Effector CD4-positive, alpha-beta T cell (primary cell): ENCODE measurements around the gene WFDC5.

ENCODE experiments used
- DNase-seq: peaks from one replicate; pipeline ENCODE4 v3.0.0-alpha.2; 2020

Gene WFDC5

DNA sequence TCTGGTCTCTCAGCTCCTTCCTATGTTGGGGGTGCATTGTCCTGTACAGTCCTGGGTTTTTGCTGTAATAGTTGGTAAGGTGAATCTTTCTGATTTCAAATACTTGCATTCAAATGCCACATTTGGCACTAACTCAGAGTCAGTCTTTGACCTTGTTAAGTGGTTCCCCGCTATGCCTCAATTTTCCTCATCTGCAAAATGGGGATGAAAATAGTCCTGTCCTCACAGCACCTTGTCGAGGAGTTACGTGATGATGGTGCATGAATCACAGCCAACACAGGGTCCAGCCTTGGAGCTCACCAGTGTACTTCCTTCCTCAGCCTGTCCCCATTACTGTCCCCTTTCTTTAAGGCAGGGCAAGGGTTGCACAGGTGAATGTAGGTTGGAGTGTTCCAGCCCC, 1.1 kb downstream of the WFDC5 start:
- no peak for DNase-seq

DNA sequence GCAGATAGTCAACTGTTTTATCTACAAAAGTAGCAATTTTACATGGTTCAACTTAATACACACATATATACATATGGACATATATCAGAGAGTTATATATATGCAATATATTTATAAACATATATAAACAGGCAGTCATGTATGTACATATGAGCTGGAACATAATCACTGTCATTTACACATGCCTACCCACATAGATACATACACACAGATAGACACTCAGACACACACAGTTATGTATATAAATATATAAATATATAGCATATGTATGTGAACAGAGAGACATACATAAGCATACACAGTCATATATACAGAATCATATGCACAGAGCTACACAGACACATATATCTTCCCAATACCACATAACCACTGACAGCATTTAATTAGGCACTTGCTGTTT, 2.2 kb downstream of the WFDC5 start:
- no peak for DNase-seq

DNA sequence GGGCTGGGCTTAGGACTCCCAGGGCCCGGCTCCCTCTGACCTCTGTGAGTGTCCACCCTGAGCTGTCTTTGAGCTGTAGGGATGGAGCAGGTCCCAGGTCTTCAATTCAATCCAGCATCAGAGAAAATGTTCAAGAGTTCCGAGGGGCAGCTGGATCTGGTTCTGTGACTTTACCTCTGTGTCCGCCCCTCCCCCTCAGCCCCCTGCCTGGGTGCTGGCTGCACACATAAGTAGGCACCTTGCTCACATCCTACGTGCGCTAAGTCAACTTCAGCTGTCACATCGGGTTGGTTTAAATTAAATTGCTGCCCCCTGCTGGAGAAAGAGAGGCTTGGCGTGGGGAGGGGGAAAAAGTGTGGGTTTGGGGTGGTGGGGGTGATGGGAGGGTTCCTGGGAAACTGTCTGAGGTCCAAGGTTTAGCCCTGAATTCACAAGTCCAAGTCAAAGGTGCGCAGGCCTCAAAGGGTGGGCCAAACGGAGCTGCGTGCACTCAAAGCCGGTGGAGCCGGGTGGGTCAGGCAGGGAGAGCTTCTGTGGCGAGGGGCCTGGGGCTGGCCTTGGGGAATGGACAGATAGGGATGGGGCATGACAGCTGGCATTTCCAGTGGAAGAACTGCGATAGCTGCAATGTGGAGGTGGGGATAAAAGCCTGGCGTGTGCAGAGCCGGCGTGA, 3.0 kb downstream of the WFDC5 start:
- no peak for DNase-seq

DNA sequence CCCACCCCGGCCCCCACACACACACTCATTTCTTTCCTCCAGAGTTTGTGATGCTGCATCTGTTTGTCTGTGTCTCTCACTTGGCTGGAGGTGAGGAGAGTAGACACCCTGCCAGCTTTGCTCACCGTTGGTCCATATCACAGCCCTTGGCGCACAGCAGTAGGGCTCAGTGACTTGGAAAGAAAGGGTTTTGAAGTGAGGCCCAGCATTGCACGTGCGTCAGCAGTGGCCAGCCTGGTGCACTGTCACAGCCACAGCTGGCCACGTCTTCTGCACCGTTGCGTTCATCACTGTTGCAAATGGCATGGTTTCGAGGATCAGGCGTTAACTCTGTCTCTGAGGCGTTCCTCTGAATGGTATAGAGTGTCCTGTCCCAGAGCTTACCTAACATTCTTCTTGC, 3.7 kb downstream of the WFDC5 start:
- DNase-seq: no peak

DNA sequence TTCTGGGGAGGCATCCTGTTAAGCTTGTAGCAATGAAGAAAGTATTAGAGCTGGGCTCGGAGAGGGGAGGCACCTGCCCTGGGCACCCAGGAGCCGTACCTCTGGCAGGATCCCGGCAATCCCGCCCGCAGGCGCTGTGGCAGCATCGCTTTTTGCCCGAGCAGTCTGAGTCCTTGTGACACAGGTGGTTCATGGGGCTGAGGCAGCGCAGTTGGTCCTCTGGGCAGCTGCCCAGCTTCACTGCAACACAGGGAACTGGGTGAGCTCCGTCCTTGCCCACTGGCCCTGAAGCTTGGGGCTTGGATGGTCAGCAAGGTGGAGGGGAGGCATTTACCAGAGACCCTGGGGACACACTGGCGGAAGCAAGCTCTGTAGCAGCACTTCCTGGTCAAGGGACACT, 4.7 kb downstream of the WFDC5 start:
- DNase-seq: no peak

DNA sequence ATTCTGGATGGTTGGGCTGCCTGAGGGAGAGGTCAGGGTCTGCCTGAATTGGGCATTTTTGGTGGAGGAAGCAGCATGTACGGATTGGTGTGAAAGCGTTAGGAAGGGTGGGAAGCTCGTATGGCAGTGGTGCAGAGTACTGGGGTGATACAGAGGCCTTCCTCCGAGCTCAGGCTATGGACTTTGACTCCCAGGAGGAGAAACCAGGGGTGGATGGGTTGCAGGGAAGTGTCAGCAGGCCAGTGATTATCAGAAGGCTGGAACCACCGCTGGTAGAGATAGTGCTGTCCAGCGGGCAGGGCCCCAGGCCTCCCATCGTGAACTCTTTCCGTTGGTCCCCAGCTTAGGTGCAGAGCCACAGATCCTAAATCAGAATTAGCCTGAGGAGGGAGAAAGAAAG, 5.3 kb downstream of the WFDC5 start:
- no peak for DNase-seq

DNA sequence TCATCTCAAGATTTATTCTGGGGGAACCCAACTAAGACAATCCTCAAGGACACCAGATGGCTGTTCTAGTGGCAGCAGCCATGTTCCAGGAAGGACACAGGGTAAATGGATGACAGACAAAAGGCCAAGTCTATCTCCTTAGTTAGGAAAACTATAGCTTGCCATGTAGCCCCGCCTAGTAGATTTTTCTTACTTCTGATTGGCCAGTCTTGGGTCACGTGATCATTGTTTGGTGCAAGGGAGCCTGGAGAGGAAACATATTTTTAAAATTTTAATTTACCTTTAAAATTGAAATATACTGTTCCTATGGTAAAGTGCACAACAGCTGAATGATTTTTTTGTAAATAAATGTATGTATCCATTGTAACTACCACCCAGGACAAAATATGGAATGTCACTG, 9.7 kb downstream of the WFDC5 start:
- no peak for DNase-seq

DNA sequence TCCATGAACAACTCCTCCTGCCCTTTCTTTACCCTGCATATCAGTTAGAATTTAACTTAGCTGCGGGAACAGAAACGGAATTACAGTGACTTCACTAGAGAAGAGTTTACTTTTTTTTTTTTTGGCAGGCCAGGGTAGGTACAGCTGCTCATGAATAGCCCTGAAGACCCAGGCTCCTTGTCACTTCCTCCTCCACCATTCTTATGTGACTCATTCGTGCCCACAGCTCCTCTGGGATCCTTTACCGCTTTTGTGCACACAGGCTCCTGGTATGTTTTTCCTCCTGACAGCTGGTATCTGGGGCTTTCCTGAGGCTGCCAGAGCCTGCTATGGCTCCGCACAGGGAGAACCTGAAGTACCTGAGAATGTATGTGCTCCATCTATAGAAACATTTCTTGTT, 10.2 kb downstream of the WFDC5 start:
- DNase-seq: no peak

DNA sequence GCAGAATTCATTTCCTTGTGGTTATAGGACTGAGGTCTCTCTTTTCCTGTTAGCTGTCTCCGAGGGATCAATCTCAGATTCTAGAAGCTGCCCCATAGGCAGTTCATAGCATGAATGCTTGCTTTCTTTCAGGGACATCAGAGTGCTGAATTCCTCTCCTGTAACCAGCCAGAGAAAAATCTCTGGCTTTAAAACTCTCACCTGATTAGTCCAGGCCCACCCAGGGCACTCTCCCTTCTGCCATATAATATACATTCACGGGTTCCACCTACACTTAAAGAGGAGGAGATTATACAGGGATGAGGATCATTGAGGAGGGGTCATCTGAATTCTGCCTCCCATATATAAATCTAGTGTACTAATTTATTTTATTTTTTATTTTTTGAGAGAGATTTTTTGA, 11.9 kb downstream of the WFDC5 start:
- DNase-seq: no peak

DNA sequence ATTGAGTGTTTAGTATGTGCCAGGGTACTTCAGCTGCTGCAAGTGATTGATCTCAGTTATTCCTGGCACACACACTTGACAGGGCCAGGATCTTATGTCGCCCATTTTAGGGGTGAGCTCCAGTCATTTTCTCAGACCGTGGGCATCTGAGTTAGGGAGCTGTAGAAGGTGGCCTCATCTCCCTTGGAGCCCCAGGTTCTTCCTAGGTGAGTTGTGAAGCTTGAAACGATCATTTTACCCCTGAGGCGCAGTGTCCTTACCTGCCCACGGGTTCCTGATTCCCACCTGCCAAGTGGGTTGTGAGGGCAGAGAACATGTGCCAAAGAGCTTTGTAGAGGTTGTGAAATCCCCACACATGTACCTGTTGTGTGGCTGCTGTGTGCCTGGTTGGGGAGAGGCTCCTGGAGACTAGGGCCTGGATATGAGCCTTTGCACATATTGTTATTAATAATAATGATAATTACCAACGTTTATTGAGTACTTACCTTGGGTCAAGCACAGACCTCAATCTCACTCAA, 13.6 kb downstream of the WFDC5 start:
- no peak for DNase-seq

DNA sequence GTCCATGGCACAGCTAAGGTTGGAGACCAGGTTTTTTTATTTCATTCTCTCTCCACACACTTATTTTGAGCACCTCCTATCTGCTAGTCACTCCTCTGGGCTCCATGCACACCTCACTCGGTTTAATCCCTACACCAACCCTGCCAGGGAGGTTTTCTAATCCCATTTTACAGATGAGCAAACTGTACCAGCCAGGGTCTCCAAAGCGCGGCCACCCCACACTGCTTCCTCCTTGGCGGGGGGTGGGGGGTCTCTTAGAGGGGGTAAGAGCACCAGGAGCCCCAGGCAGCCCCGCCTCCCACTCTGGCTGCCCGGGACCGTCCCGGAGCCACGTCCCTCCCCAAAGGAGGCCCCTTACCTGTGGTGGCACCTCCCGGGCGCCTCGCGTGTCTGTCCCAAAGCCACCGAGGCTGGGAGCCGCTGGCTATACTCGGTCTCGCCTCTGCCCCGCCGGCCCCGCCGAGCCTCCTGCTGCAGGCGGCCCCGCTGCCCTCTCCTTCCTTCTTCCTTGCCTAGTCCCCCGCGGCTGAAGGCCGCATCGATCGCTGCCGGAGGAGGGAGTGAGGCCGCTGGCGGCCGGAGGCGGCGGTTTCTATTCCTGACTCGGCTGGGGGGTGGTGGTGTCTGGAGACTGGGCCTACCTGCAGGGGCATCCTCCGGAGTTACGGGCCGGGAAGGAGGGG, 14.3 kb downstream of the WFDC5 start, which contains the start of gene KCNS1:
KCNS1 (minus strand) TSS at position 565 of the 683 bp plus-strand sequence. CDS start 1,891 bp downstream, outside the sequence.
- no peak for DNase-seq

DNA sequence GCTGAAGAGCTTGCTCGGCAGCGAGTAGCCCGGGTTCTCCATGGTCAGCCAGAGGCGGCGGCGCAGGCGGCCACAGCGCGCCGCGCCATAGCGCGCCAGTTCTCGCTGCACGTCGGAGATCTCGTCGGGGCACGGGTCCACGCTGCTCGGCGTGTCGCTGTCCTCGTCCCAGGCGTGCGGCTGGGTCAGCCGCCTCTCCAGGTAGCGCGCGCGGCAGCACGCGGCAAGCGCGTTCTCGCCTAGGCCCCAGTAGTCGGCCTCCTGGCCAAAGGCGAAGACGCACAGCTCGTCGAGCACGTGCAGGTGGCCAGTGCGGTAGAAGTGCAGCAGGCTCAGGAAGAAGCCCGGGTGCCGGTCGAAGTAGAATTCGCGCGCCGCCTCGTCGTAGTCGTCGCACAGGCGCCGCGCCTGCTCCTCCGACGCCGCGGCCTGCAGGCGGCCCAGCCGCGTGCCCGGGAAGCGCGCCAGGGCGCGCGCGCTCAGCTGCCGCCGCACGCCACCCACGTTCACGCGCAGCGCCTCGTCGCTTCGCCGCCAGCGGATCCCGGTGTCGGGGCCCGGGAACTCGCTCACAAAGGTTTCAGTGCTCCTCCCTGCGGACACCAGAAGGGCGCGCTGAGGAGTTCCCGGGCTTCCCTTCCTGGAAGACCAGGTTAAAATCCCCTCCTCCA, 16.7 kb downstream of the WFDC5 start:
- DNase-seq: no peak

DNA sequence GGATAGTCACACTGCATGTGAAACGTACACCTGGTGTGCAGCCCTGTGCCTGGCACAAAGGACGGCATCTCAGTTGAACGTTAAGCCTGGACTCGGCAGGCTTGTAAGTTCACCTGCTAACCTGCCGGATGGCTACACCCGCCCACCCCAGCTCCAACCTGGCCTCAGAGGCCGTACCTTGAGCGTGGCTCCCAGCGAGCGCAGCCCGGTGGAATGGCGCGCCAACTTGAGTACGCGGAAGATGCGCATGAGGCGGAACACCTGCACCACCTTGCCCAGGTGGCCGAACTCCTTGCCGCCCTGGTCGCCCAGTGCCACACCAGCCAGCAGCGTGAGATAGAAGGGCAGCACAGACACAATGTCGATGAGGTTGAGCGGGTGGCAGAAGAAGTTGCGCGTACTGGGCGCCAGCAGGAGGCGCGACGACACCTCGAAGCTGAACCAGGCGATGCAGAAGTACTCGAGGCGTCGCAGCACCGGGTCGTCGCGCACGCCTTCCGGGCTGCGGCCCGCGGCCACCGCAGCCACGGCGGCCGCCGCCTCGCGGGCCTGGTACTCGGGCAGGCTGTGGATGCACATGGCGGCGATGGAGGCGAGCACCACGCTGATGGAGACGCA, 17.4 kb downstream of the WFDC5 start:
- no peak for DNase-seq

DNA sequence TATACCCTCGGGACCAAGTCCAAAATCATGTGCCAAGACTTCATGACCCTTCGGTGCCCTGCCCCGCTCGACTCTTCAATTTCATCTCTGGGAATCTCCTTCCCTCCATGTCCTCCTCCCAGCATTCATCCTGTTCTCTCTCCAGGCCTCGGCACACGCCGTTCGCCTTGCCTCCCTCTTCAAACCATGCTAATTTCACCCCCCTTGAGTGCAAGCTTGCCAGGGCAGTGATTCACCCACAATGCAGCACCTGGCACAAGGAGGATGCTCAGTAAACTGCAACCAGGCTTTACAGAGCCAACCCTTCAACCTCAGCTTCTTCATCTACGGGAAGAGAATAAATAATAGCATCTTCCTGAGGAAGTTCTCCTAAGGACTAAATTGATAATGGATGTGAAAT, 18.2 kb downstream of the WFDC5 start:
- no peak for DNase-seq

DNA sequence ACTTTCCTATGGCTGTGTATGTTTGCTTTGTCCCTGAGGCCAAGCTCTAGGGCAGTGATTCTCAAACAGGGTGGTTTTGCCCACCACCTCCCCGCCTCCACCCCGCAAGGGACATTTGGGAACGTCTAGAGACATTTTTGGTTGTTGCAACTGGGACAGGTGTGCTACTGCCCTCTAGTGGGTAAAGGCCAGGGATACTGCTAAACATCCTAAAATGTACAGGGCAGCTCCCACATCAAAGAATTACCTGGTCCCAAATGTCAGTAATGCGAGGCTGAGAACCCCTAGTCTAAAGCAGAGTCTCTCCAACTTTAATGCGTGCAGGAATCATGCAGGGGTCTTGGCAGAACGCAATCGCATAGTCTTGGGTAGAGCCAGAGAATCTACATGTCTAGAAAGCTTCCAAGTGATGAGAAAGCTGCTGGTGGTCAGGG, 19.2 kb downstream of the WFDC5 start:
- DNase-seq: peak; percentile 38

DNA sequence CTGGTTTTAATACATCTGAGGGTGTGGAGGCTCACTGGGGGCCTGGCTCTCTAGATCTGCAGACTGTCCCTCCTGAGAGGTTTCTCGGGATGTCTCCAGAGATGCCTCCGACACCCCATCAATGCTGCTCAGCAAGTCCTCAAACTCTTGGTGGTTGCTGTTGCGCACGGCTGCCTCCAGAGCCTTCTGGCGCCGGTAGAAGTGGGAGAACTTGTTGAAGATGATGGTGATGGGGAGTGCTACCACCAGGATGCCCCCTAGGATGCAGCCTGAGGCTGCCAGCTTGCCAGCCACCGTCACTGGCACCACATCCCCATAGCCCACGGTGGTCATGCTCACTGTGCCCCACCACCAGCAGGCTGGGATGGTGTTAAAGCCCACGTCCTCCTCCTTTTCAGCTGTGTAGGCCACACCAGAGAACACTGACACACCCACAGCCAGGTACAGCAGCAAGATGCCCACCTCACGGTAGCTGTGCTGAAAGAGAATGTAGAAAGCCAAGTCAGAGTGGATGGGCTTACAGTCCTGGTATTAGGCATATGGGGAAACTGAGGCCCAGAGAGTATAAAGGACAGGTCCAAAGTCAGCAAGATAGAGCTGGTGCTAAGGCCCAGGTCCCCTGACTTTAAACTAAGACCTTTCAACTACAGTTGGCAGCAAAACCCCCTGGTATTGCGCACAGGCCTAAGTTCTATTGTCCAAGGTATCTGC, 20.0 kb downstream of the WFDC5 start:
- no peak for DNase-seq

DNA sequence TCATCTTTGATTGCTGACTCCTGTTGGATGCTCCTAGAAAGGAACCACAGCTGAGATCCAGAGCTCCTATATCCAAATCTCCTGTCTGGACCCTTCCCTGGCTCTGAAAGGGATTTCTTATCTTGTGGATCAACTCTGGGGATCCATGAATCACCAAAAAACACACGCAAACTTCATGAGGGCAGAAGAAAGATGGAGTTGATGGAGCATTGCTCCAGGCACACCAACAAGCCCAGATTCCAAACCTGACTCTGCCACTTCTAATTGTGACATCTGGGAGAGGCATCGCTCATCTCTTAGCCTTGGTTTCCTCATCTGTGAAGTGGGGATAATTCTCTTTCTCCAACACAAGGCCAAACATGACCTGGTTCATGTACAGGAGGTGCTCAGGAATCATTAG, 20.8 kb downstream of the WFDC5 start:
- DNase-seq: no peak

DNA sequence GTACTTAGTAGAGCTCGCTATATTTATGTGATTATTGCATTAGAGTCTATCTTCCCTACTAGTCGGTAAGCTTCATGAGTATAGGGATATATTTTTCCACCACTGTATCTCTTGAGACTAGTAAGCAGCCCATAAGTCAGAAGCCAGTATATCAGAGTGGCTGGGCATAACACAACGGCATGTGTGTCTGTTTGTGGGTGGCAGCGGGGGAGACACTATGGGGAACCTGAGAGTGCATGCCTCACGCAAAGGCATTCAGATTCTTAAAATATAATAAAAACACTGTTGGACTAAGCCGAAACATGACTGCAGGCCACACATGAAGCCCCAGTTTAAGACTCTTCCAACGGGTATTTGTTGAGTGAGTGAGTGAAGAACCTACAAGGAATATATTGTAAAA, 22.1 kb downstream of the WFDC5 start:
- DNase-seq: no peak

DNA sequence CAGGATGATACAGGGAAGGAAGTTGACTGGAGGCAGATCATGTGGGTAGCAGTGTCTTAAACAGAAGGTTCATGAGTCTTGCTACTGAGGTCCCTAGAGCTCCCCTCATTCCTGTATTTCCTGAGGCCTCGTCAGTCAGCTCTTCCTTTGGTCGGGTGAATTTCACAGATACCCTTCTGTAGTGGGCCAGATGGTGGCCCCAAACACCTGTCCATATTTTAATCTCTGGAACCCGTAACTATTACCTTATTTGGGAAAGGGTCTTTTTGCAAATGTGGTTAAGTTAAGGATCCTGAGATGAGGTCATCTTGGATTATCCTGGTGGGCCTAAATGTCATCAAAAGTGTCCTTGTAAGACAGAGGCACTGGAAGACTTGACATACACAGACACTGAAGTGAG, 23.6 kb downstream of the WFDC5 start:
- DNase-seq: no peak

DNA sequence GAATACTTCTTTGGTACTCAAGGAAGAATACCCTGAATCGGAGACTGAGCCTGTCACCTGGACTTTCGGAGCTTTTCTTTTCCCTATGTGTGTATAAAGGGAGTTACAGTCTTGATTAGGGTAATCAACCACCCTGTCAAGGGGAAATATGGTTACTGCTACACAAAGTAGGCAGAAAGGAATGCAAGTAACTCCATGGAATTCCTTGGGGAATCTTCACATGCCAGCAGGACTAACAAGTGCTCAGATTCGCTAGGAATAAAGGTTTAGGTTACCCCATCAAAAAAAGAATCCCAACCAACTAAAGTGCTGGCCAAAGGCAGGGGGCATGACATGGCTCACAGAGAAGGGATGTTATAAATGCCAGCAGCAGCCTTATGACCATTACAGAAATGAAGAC, 24.5 kb downstream of the WFDC5 start:
- no peak for DNase-seq

DNA sequence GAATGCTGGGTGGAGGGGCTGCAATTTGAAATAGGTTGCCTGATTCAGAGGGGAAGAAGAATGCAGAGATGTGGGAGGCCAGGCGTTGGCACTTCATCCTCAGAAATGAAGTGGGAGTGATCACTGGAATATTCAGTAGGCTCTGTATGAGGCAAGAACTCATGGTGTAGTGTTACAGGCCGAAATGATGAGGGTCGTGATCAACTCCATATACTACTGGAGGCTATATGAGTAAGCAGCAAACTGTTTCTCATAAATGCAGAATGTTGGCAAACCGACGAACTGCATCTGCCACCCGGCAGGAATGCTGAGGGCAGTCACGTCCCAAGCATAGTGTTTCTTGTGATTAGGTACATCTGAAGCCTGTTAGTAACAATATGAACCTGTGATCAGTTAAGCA, 26.7 kb downstream of the WFDC5 start:
- DNase-seq: no peak

DNA sequence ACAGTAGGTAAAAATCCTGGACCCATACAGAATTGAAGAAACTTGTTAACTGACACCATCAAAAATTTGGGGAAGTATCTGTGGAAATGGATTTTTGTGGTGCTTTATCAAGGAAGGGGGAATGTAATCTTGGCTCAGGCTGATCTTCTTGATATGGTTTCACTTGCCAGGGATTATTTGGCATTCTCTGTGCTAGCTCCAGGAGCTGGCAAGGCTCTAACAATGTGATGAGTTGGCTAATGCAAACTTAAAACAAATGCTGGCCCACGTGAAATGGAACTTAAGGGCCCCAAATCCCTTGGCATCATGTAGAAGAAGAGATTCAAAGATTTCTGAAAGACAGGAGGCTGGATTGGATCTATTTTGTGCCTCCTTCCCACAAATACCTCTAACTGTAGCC, 27.2 kb downstream of the WFDC5 start:
- no peak for DNase-seq
